HG03460 (cell line): ENCODE data around the gene MCM5.
"Not testable (repeated sequence)": the region's sequence is repeated elsewhere in the genome, so short reads cannot be mapped to it uniquely, and the experiment has no call there.

Source experiments
- ATAC-seq: cut with Tn5 transposase; IDR thresholded peaks from one replicate; pipeline ENCODE4 v1.9.1; 2021; ENCODE audit not compliant: unreplicated experiment

Gene MCM5

DNA sequence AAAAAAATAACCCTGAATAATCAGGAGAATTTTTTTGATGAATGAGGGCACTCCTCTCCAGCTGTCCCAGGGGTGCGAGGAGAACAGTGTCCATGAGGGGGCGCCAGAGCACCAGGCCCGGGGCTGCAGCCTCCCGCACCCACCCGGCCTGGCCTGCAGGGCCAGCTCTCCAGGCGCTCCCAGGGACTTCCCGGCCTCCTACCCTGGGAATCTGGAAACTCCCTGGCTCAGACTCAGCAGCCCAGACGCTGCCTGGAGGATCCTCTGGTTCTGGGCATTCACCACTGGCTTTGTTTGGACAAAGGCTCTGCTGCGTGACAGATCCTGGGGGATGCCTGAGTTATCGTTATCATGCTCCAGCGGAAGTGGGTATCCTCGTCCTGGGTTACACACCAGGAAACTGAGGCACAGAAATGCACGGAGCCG, 31.0 kb downstream of the MCM5 start:
- ATAC-seq: no peak

DNA sequence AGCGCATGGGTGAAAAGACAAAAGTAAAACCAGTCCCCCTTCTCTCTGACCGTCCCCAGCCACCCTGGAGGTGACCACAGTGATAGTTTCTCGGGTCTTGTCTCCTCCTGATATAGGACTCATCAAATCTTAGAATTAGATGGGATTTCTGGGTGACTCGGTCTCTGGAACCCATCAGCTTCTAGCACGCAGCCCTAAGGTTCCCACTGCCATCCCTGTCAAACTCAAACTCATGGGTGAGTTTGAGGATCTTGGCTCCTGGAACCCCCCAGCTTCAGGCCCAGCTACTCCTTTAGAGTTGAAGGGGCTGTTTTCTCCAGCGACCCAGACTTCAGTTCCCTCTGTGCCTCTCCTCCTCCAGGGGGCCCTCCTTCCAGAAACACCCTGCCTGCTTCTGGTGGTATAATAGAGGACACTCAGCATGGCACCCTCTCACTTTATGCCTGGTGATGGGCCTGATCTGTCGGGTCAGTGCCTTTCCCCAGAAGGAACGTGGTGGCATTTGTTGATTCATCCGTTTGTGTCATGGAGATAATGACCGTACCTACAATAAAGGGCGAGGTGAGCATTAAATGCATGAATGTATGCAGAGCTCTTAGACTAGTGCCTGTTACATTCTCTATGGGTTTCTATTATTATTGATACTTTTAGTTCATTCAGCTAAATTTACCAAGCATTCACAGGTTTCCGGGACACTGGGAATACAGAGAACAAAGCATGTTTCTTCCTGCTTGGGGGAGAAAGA, 31.7 kb downstream of the MCM5 start:
- ATAC-seq: no peak

DNA sequence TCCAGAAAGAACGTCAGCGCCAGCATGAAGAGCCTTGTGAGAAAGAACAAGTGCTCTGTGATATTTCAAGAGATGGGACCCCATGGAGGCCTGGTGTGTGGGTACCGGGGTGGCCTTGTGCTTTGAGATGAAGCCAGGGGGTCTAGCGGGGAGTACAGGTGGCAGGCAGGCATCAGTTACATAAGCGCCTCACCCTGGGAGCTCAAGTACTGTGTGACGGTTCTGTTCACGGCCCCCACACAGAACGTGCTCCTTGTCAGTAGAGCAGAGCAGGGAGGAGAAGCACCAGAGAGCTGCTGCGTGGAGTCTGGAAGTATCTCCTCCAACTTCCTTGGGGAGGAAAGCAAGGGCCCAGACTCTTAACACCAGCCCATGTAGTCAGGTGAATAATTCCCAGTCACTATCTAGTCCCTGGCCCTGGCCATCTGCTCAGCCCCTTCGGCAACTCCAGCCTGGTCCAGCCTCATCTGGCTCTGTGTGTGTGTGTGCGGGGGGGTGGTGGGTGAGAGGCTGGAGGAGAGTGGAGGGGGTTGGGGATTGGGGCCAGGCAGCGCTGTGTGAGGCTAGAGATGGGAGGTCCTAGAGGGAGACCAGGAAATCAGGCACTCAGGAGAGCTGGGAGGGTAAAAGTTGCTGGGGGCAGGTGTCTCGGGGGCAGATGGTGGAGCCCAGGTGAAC, 32.4 kb downstream of the MCM5 start:
- no peak for ATAC-seq

DNA sequence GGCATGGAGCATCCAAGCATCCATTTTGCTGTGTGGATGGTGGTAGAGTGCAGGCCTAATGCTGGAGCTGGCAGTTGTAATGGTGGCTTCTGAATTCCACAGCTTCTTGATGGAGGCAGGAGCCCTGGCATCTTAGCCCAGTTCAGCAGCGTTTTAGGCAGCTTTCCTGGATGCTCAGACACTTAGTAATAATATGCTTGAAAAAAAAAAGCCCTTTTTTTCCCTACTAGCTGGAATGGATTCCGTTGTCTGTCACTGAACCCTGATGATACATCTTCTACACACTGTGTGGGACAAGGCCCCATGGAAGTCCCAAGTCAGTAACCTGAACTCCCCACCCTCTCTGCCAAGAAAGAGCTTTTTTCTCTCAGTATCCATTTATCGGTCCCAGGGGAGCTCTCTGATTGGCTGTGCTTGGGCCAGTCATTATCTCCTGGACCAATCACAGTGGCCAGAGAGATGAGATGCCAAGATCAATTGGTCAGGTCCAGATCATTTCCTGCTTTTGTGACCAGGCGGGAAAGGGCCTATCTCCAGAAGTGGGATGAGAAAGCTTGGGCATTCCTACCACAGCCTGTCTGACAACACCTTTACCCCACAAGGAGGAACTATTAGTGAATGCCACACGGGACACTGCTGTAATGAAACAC, 34.2 kb downstream of the MCM5 start:
- no peak for ATAC-seq

DNA sequence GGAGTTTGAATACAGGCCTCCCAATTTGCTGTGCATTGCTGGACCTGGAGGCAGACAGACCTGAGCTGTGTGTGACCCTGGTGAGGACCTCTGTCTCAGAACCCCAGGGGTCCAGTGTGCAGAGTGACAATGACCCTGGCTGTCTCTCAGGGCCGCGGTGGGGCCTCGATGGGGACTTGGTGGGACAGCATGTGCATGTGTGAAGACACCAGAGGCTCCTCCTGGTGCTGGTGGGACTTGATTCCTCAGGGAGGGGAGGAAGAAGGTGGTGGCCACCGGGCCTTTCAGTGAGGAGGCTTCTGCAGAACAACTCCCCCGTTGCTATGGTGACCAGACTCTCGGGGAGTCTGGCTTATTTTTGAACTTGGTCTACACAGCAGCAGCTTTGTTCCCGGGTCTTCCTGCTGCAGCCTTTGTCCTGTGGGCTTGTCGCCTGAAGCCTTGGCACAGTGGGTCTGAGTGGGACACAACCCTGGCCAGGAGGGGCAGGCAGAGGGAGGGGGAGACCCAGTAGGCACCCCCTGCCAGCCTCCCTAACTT, 35.3 kb downstream of the MCM5 start:
- ATAC-seq: no peak

DNA sequence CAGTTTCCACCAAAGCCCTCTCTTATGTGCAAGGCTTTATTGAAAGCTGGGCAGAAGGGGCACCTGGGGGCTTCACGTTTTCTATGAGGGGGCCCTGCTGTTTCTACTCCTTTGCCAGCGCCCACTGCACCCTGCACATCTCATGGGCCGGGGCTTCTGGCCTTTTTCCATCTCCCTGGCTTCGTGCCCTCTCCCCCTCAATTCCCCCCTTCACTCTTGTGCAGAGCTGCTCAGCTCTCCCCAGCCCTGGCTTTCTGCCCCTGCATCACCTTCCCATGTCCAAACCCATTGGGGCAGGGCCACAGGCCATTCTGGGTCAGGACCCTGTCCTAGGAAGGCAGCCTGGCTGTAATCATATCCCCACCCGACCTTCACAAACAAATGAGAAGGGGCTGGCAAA, 36.5 kb downstream of the MCM5 start:
- no peak for ATAC-seq

DNA sequence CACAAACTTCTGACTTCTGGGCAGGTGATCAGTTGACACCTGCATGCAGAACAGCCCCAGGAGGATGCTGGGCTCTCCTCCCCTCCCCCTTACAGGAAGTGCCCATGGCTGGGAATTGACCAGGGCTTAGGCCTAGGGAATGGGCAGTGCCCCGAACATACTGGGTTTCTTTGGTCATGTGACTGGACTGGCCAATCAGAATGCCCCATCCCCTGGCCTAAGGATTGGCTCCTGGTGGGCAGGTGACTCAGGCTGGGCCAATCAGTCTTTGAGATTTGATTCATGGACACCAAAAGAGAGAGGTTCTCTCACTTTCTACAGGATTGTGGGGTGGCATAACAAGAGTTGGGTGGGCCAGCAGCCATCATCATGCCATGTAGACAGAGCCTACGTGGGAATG, 37.1 kb downstream of the MCM5 start:
- ATAC-seq: no peak

DNA sequence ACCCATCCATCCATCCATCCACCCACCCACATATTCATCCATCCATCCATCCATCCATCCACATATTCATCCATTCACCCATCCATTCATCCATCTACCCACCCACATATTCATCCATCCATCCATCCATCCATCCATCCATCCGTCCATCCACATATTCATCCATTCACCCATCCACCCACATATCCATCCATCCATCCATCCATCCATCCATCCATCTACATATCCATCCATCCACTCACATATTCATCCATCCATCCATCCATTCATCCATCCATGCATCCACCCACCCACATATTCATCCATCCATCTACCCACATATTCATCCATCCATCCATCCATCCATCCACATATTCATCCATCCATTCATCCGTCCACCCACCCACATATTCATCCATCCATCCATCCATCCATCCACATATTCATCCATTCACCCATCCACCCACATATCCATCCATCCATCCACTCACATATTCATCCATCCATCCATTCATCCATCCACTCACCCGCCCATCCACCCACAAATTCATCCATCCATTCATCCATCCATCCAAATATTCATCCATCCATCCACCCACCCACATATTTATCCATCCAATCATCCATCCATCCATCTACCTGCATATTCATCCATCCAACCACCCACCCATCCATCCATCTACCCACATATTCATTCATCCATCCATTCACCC, 38.9 kb downstream of the MCM5 start:
- ATAC-seq: not testable (repeated sequence)

DNA sequence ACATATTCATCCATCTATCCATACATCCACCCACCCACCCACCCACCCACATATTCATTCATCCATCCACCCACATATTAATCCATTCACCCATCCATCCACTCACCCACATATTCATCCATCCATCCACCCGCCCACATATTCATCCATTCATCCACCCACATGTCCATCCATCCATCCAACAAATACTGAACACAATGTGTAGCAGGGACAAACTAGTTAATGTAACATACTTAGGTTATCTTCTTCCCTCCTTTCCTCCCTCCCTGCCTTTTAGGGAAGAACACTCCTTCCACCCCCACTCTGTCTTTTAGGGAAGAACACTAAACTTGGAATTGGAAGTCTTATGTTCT, 39.4 kb downstream of the MCM5 start:
- no peak for ATAC-seq

DNA sequence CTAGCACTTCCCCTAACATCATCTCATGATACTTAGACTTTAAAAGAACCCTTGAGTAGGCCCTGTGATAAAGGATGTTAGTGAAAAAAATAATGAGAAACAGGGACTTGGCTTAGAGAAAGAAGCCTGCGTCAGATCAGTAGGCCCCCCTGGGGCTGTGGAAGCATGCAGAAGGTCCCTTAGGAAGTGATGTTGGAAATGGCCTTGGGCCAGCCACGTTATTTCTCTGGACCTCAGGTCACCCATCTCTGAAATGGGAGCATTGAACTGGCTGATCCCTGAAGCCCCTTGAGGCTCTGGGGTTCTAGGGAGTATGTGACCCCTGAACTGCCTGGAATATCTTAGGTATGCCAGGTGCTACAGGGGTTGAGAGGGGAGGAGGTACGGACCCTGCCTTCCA, 40.2 kb downstream of the MCM5 start:
- no peak for ATAC-seq

DNA sequence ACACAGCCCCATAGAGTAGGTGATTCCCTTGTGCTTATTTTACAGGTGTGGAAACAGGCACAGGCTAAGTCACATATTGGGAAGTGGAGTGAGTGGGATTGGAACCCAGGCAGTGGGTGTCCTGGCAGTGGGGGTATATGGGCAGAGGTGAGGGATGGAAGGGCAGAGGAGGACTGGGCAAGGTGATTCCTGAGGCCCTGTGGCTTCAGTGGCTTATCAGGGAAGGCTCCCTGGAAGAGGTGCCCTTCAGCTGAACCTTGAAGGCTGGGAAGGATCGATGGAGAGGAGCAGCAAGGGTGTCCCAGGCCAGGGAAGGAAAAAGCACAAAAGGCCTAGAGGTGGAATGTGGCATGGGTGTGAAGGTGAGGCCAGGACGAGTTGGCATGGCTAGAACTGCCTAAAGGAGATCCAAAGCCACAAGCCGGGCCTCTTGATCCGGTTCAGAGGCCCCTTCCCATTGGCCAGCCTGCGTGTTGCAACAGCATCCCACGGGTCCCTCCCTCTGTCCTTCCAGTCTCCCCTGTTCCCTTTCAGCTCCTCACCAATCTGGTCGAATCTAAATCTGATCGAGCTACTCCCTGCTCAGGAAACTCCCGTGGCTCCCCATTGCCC, 41.7 kb downstream of the MCM5 start:
- ATAC-seq: no peak

DNA sequence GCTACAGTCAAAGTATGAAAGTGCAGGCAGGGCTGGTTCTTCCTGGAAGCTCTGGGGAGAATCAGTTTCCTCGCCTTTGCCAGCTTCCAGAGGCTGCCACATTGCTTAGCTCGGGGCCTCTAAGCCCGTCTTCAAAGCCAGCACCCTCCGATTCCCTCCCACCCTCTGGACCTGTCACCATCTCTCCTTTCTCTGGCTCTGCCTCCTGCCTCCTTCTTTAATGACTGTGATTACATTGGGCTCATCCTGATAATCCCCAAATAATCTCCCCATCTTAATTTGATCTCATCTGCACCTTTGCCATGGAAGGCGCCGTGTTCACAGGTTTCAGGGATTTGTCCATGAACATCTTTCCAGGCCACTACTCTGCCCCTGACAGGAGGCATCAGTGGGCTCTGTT, 42.5 kb downstream of the MCM5 start:
- no peak for ATAC-seq

DNA sequence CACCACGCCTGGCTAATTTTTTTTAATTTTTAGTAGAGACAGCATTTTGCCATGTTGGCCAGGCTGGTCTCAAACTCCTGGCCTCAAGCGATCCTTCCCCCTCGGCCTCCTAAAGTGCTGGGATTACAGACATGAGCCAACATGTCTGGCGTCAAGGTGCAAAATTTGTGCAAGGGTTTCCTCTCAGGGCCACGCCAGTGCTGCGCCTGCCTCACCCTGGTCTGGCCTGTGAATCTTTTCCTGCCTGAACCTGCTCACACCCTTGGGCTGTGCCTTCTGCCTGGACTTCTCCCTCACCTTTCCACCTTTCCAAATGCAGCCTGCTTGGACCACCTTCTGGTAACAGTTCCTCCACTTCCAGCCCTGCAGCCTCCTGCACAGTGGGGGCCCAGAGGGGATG, 43.4 kb downstream of the MCM5 start:
- no peak for ATAC-seq

DNA sequence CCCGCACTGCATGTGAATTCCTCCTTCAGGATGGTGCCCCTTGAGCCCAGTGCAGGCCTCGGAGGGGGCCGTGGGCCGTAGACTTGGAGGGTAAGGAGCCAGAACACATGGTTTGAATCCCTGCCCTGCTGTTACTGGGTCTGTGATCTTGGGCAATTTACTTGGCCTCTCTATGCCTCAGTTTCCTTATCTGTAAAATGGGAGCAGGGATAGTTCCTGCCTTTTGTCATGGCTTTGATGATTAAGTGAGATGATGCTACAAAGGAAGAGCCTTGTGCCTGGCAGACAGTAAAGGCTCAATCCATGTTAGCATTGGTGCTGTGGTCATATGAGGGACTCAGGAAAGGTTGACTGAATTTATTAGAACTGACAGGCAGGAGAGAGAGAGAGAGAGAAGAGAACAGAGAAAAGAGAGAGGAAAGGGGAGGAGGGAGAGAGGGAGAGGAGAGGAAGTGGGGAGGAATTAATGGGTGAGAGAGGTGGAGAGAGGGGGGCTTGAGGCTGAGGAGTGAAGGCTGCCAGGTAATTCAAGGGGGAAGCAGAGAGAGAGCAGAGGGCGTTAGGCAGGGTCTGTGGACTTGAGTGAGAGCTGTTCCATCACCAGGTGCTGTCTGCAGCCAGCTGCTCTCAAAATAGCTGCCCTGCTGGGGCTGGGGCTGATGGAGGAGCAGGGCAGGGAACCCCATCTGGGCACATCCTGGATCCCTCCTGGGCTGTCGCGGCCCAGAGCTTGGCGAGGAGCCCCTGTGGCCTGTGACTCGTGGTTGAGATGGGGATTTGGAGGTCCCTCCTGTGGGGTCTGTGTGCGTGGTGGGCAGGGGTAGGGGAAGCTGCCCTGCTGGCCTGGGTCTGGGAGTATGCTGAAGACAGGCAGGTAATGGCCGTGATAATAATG, 44.1 kb downstream of the MCM5 start:
- ATAC-seq: no peak

DNA sequence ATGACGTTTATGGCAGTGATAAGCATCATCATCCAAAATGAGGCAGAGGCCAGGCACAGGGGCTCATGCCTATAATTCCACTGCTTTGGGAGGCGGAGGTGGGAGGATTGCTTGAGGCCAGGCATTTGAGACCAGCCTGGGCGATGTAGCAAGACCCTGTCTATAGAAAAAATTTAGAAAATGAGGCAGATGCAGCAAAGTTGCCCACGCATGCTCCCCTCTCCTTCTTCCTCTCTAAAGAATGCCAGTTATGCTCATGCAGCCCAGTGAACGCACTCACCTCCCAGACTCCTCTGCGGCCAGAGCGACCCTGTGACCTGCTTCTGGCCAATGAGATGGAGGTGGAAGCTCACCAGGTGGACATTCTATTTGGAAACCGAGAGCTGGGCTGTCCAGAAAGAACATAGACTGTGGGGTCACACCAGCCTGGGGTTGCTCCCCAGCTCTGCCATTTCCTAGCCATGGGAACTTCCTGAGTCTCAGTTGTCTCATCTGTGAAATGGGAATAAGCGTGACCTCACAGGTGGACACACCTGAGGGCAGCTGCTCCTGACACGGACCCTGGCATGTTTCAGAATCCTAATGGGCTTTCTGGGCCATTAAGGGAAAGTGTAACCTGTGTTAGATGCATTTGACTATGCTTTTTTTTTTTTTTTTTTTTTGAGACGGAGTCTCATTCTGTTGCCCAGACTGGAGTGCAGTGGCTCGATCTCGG, 44.9 kb downstream of the MCM5 start:
- ATAC-seq: no peak

DNA sequence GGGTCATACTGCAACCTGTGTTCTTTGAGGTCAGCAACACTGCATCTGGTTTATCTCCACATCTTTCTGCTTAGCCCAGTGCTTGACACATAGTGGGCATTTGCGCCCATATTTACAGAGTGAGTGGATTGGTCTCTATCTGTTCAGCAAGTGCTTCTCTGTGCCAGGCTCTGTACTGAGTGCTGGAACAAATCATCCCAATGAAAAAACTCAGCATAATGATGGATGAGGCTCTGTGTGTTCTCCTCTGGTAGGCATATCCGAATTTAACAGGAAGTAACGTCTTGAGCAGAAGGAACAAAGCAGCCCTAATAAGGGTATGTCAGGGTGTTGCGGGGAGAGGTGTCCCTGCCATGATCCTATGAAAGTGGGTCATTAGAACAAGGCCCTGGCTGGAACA, 46.0 kb downstream of the MCM5 start:
- ATAC-seq: no peak

DNA sequence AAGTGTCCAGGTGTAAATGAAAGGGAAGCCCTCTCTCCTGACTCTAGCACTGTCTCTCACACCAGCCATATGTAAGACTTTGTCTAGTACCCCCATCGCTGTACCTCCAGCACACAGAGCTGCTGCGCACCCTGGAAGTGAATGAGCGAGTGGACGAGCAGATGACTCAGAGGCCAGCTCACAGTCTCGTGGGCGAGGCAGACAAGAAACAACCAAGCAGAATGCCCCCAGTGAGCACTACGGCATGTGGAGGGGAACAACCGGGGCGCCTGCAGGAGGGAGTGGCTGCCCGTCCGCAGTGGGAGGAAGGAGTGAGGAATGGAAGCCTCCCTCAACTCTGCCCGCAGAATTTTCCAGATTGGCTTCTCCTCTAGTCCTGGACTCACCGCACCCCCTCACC, 46.4 kb downstream of the MCM5 start:
- no peak for ATAC-seq

DNA sequence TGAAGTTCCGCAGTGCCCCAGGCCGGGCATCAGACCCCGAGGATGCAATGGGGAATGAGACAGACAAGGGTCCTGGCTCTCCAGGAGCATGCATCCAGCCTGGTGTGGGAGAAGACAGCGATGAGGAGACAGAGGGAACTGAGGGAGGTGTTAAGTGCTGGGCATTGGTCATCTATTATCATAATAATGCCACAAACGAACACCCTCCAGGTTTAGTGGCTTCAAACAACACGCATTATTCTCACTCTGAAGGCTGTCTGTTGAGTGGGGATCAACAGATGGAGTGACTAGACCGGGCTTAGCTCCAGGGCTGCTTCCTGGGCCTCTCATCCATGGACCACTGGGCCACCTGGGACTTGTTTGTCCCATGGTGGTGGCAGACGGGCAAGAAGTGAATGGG, 48.6 kb downstream of the MCM5 start:
- no peak for ATAC-seq
